Endodermal cell (in vitro differentiated cells): ENCODE data around the gene KTI12. TPM values are rescaled to one million over a fixed set of nuclear protein-coding genes. Genes with fewer than 3 reads are reported as not detected.

ENCODE experiments used
- DNase-seq: peaks from one replicate; pipeline ENCODE4 v3.0.0-alpha.2; 2017
- H3K27ac ChIP-seq: 2 replicates; pipeline ENCODE4 v1.5.1; 2013; ENCODE audit warnings: mild to moderate bottlenecking, low read depth, low read length, moderate library complexity
- H3K27me3 ChIP-seq: 2 replicates; pipeline ENCODE4 v1.6.1; 2013; ENCODE audit warnings: mild to moderate bottlenecking, low read length, moderate library complexity; ENCODE audit not compliant: insufficient read depth, control insufficient read depth, poor library complexity, severe bottlenecking
- H3K36me3 ChIP-seq: 2 replicates; pipeline ENCODE4 v1.7.0; 2013; ENCODE audit warnings: mild to moderate bottlenecking, low read length, moderate library complexity; ENCODE audit not compliant: control insufficient read depth, insufficient read depth
- H3K4me1 ChIP-seq: one replicate; pipeline ENCODE4 v1.7.0; 2013; ENCODE audit warnings: low read length; ENCODE audit not compliant: control insufficient read depth, insufficient read depth
- H3K4me3 ChIP-seq: 2 replicates; pipeline ENCODE4 v1.5.1; 2013; ENCODE audit warnings: mild to moderate bottlenecking, low read length, moderate library complexity
- H3K9ac ChIP-seq: 2 replicates; pipeline ENCODE4 v1.6.1; 2013; ENCODE audit warnings: mild to moderate bottlenecking, low read length, moderate library complexity; ENCODE audit not compliant: poor library complexity, severe bottlenecking; ENCODE audit errors: extremely low read depth
- H3K9me3 ChIP-seq: 2 replicates; pipeline ENCODE4 v1.6.1; 2013; ENCODE audit warnings: mild to moderate bottlenecking, low read length, moderate library complexity; ENCODE audit not compliant: control insufficient read depth
- H3K27ac Mint-ChIP-seq: 2 replicates; pipeline ENCODE4 v1.8.0; 2020; ENCODE audit warnings: mixed read lengths
- H3K27me3 Mint-ChIP-seq: 2 replicates; pipeline ENCODE4 v1.8.0; 2021; ENCODE audit warnings: mild to moderate bottlenecking, mixed read lengths; ENCODE audit not compliant: insufficient read depth
- H3K36me3 Mint-ChIP-seq: 2 replicates; pipeline ENCODE4 v1.8.0; 2020; ENCODE audit warnings: low read depth, mixed read lengths
- H3K4me1 Mint-ChIP-seq: 2 replicates; pipeline ENCODE4 v1.8.0; 2020; ENCODE audit warnings: mixed read lengths
- H3K4me3 Mint-ChIP-seq: 2 replicates; pipeline ENCODE4 v1.8.0; 2020; ENCODE audit warnings: mild to moderate bottlenecking, moderate library complexity, mixed read lengths
- H3K9me3 Mint-ChIP-seq: 2 replicates; pipeline ENCODE4 v1.8.0; 2020; ENCODE audit warnings: mild to moderate bottlenecking, mixed read lengths
- WGBS, 2 experiments: methylation state at CpG; one replicate each; pipeline versions ENCODE4 v1.1.5 to v1.1.7; 2013; ENCODE audit warnings: missing lambda C conversion rate in 2 of 2, mixed read lengths in 1 of 2; ENCODE audit not compliant: insufficient coverage in 1 of 2, insufficient read length in 1 of 2; 5-methylcytosine and 5-hydroxymethylcytosine counted together
- total RNA-seq, 2 donors: library from RNA; stranded (reverse); fragmentation: NEBNext Ultra II Directional in 1 of 2; extraction: Animal tissue kit (Norgen Biotek cat#: 25700) in 1 of 2; gene quantifications; 2 replicates in 1 of 2; 3 replicates in 1 of 2; pipeline ENCODE4 v1.2.1, GENCODE V29; 2021
- TF ChIP-seq, protein P1 (sequence below): fragments of 200-600 bp; sonication (generic); conservative IDR thresholded peaks from 2 replicates; pipeline ENCODE4 v1.5.0; 2021; ENCODE audit warnings: antibody characterized with exemption, mild to moderate bottlenecking

KTI12 gene
- total RNA-seq, 2 donors from 2014 or later, result 7.3 to 9.2 TPM

DNA sequence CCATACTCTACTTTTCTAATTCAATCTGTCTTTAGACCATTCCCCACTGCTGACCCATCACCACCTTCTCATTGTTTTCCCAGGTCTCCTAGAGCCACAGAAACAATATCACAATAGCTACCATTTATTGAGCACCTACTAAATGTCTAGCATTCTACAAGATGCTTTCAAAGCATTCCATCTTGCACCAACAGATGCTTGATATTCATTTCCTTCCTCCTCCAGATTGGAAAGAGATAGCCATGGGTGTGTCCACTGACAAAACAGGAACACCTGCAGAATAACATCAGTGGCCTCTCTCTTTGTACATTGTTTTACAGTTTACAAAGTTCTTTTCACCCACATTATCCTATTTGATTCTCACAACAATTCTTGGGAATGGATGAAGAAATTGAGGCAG, 45.4 kb downstream of the KTI12 start:
- Histone ChIP-seq H3K9ac (no peak overlapping the region), H3K4me3 (peak overlapping the region; percentile 86), H3K9me3 (no peaks in the 10 kb centered on the region), H3K27ac (no peak overlapping the region), H3K27me3 (peaks cover 10% of the 10 kb centered on the region), H3K36me3 (peaks cover 13% of the 10 kb centered on the region), H3K4me1 (peaks cover 3% of the 10 kb centered on the region)
- peaks cover 25% of the 10 kb centered on the region for H3K36me3 Mint-ChIP-seq
- peaks cover 23% of the 10 kb centered on the region for H3K27me3 Mint-ChIP-seq
- no peak for DNase-seq
- no peaks in the 10 kb centered on the region for H3K9me3 Mint-ChIP-seq
- H3K4me3 Mint-ChIP-seq, result peak overlapping the region; percentile 78
- H3K4me1 Mint-ChIP-seq, result peaks cover 20% of the 10 kb centered on the region
- no peak overlapping the region for H3K27ac Mint-ChIP-seq
- TF ChIP-seq, protein P1, sequence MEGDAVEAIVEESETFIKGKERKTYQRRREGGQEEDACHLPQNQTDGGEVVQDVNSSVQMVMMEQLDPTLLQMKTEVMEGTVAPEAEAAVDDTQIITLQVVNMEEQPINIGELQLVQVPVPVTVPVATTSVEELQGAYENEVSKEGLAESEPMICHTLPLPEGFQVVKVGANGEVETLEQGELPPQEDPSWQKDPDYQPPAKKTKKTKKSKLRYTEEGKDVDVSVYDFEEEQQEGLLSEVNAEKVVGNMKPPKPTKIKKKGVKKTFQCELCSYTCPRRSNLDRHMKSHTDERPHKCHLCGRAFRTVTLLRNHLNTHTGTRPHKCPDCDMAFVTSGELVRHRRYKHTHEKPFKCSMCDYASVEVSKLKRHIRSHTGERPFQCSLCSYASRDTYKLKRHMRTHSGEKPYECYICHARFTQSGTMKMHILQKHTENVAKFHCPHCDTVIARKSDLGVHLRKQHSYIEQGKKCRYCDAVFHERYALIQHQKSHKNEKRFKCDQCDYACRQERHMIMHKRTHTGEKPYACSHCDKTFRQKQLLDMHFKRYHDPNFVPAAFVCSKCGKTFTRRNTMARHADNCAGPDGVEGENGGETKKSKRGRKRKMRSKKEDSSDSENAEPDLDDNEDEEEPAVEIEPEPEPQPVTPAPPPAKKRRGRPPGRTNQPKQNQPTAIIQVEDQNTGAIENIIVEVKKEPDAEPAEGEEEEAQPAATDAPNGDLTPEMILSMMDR, result no peak

- H3K27ac ChIP-seq, result peak overlapping the region; percentile 4
- Mint-ChIP-seq H3K4me1 (peaks cover 20% of the 10 kb centered on the region), H3K9me3 (no peaks in the 10 kb centered on the region), H3K4me3 (no peak overlapping the region), H3K27ac (no peak overlapping the region), H3K36me3 (peaks cover 28% of the 10 kb centered on the region), H3K27me3 (peaks cover 8% of the 10 kb centered on the region)
- 70 to 85% methylated on average over 3 to 4 of the region's 4 CpGs for WGBS, 2 experiments
- peaks cover 3% of the 10 kb centered on the region for H3K4me1 ChIP-seq
- H3K4me3 ChIP-seq, result no peak overlapping the region
- TF ChIP-seq, protein P1, result no peak
- DNase-seq, result no peak
- peaks cover 15% of the 10 kb centered on the region for H3K36me3 ChIP-seq
- H3K9ac ChIP-seq, result no peak overlapping the region
- peaks cover under 1% of the 10 kb centered on the region for H3K27me3 ChIP-seq
- no peaks in the 10 kb centered on the region for H3K9me3 ChIP-seq
Measured at GRCh38 chr1:51986718-51987117, 46.9 kb downstream of the KTI12 start.

DNA sequence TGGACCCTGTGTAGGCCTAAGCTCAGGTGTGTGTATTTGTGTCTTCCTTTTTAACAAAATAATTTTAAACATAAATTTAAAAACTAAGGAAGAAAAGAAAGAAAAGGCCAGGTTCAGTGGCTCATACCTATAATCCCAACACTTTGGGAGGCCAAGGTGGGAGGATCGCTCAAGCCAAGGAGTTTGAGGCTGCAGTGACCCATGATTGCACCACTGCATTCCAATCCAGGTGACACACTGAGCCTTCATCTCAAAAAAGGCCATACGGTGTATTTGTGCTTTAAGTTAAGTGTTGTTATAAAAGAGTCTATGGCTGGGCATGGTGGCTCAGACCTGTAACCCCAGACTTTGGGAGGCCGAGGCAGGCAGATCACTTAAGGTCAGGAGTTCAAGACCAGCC, 51.4 kb downstream of the KTI12 start:
- TF ChIP-seq, protein P1, result no peak
- no peaks in the 10 kb centered on the region for H3K27me3 Mint-ChIP-seq
- DNase-seq, result no peak
- peaks cover 17% of the 10 kb centered on the region for H3K4me1 Mint-ChIP-seq
- 95 to 100% methylated on average over 2 to 3 of the region's 3 CpGs for WGBS, 2 experiments
- peaks cover 18% of the 10 kb centered on the region for H3K36me3 ChIP-seq
- no peak overlapping the region for H3K9ac ChIP-seq
- no peak overlapping the region for H3K4me3 Mint-ChIP-seq
- no peak overlapping the region for H3K4me3 ChIP-seq
- no peaks in the 10 kb centered on the region for H3K27me3 ChIP-seq
- no peaks in the 10 kb centered on the region for H3K9me3 Mint-ChIP-seq
- H3K9me3 ChIP-seq, result no peaks in the 10 kb centered on the region
- no peak overlapping the region for H3K27ac Mint-ChIP-seq
- peaks cover 46% of the 10 kb centered on the region for H3K36me3 Mint-ChIP-seq
- H3K27ac ChIP-seq, result no peak overlapping the region
- H3K4me1 ChIP-seq, result no peaks in the 10 kb centered on the region

Other genes starting within 250 kb of the KTI12 start
- 100 to 1,000 TPM; 160 to 202 TPM for gene NRDC, start 155.1 kb downstream of the KTI12 start, total RNA-seq
- 10 to 100 TPM; 58.1 to 66.0 TPM for gene RAB3B, start 43.1 kb downstream of the KTI12 start, total RNA-seq
- gene TXNDC12, start 21.4 kb upstream of the KTI12 start, total RNA-seq, result 10 to 100 TPM; 77.2 to 99.6 TPM
- gene BTF3L4, start 22.5 kb upstream of the KTI12 start, total RNA-seq, result 10 to 100 TPM; 77.6 to 95.1 TPM
- gene ZFYVE9, start 108.3 kb upstream of the KTI12 start, total RNA-seq, result 10 to 100 TPM; 34.3 to 40.5 TPM